PC-3 (cell line): ENCODE data around the gene NBAS.

ENCODE experiments used
- EZH2 ChIP-seq: fragments of 300-600 bp; sonication (generic); IDR thresholded peaks from one replicate; pipeline ENCODE4 v1.6.1; 2017; ENCODE audit warnings: antibody characterized with exemption, mild to moderate bottlenecking, low read length; ENCODE audit not compliant: unreplicated experiment
- EZH2phosphoT487 ChIP-seq: fragments of 300-600 bp; sonication (generic); IDR thresholded peaks from 2 replicates; pipeline ENCODE4 v1.6.1; 2018; ENCODE audit warnings: mild to moderate bottlenecking, antibody characterized with exemption, low read length, borderline replicate concordance
- TF ChIP-seq, protein P1 (sequence below): fragments of 300-600 bp; sonication (generic); conservative IDR thresholded peaks from 2 replicates; pipeline ENCODE4 v1.5.1; 2017; ENCODE audit warnings: antibody characterized with exemption, low read depth, mild to moderate bottlenecking, low read length

DNA sequence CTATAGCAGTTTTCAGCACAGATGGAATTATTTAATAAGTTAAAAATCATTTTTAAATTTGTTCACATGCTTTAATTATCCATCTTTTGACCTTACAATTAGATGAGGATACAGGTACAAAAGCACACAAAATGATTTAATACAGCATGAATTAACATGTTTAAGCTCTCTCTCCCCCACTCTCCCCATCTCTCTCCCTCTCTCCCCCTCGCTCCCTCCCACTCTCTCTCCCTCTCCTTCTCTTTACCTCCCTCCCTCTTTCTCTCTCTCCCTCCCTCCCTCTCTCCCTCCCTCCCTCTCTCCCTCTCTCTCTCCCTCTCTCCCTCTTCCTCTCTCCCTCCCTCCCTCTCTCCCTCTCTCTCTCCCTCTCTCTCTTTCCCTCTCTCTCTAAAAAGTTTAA is 7.6 kb downstream of the NBAS start:
- TF ChIP-seq, protein P1, sequence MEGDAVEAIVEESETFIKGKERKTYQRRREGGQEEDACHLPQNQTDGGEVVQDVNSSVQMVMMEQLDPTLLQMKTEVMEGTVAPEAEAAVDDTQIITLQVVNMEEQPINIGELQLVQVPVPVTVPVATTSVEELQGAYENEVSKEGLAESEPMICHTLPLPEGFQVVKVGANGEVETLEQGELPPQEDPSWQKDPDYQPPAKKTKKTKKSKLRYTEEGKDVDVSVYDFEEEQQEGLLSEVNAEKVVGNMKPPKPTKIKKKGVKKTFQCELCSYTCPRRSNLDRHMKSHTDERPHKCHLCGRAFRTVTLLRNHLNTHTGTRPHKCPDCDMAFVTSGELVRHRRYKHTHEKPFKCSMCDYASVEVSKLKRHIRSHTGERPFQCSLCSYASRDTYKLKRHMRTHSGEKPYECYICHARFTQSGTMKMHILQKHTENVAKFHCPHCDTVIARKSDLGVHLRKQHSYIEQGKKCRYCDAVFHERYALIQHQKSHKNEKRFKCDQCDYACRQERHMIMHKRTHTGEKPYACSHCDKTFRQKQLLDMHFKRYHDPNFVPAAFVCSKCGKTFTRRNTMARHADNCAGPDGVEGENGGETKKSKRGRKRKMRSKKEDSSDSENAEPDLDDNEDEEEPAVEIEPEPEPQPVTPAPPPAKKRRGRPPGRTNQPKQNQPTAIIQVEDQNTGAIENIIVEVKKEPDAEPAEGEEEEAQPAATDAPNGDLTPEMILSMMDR, result no peak
- no peak for TF ChIP-seq EZH2
- no peak for TF ChIP-seq EZH2phosphoT487
